Fibroblast of lung (primary cell): ENCODE data around the gene DNAAF3.

Experiments used
- EZH2 ChIP-seq: IDR thresholded peaks from 2 replicates; pipeline ENCODE4 v1.5.1; 2012; ENCODE audit warnings: low read length, control low read depth, mild to moderate bottlenecking; ENCODE audit errors: missing control alignments
- TF ChIP-seq, protein P1 (sequence below), 2 donors: IDR thresholded peaks in 1 of 2; conservative IDR thresholded peaks in 1 of 2; 1 replicate in 1 of 2; 2 replicates in 1 of 2; pipeline ENCODE4 v1.5.1; 2011 to 2012; ENCODE audit warnings: low read length in 2 of 2, control low read depth in 1 of 2, inconsistent platforms in 1 of 2, low read depth in 1 of 2, mild to moderate bottlenecking in 1 of 2

DNA sequence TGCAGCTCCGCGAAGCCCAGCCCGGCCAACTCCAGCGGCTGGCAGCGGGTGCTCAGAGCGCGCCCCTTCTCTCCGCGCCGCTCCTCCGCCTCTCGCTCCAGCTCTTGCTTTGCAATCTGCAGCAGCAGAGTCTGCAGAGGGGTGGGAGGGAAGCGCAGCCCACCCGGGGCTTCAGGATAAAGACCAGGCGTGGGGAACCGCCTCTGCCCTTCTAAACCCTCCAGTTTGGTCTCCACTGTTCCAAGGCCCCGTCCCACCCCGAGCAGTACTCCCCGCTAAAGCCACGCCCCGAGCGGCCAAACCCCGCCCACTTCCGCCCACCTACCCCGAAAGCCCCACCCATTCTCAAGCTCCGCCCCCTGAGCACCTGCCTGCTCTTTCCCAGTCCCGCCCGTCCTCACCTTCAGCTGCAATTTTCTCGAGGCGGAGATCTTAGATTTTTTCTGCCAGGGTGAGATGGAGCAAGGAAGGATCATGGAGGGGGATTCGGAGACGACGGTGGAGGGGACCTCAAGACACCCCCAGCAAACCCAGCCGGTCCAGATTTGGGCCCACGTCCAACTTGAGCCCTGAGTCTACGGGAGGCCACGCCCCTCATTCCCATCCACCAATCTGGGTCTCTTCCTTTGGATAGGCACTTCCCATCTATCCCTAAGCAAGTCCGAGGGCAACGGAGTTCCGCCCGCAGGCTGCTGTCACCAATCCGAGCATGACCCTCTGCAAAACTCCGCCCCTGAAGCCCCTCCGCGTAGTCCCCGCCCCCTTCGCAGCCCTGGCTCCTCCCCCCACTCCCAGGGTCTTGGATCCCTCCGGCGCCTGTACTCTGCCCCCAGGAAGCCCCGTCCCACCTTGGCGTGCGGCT, 10.0 kb downstream of the DNAAF3 start:
- TF ChIP-seq, protein P1, sequence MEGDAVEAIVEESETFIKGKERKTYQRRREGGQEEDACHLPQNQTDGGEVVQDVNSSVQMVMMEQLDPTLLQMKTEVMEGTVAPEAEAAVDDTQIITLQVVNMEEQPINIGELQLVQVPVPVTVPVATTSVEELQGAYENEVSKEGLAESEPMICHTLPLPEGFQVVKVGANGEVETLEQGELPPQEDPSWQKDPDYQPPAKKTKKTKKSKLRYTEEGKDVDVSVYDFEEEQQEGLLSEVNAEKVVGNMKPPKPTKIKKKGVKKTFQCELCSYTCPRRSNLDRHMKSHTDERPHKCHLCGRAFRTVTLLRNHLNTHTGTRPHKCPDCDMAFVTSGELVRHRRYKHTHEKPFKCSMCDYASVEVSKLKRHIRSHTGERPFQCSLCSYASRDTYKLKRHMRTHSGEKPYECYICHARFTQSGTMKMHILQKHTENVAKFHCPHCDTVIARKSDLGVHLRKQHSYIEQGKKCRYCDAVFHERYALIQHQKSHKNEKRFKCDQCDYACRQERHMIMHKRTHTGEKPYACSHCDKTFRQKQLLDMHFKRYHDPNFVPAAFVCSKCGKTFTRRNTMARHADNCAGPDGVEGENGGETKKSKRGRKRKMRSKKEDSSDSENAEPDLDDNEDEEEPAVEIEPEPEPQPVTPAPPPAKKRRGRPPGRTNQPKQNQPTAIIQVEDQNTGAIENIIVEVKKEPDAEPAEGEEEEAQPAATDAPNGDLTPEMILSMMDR (conservative IDR thresholded peaks at IDR 0.05 in 1 of 2, IDR thresholded peaks at IDR 0.05 in 1 of 2; ENCODE audit: low read depth in 1 of 2, low read length in 2 of 2), result no peak
- no peak for TF ChIP-seq EZH2
